Spinal cord (tissue), 10 donors: ENCODE measurements around the gene GGPS1. TPM values are rescaled to one million over a fixed set of nuclear protein-coding genes. Genes with fewer than 3 reads are reported as not detected.
"Not testable (repeated sequence)": the region's sequence is repeated elsewhere in the genome, so short reads cannot be mapped to it uniquely, and the experiment has no call there.

Experiments used
- DNase-seq, 6 donors: peaks; one replicate each; pipeline versions ENCODE4 v3.0.0 to v3.0.0-alpha.2; 2013 to 2015; ENCODE audit warnings: low spot score in 6 of 6, low read depth in 4 of 6
- H3K27ac ChIP-seq: one replicate; pipeline ENCODE4 v1.5.1; 2013; ENCODE audit warnings: low read depth, low read length, control low read depth
- H3K27me3 ChIP-seq: one replicate; pipeline ENCODE4 v1.6.1; 2013; ENCODE audit warnings: low read length; ENCODE audit not compliant: control insufficient read depth, insufficient read depth
- H3K36me3 ChIP-seq: one replicate; pipeline ENCODE4 v1.6.1; 2013; ENCODE audit warnings: low read length; ENCODE audit not compliant: control insufficient read depth, insufficient read depth
- H3K4me1 ChIP-seq: one replicate; pipeline ENCODE4 v1.6.1; 2013; ENCODE audit warnings: low read length; ENCODE audit not compliant: control insufficient read depth, insufficient read depth
- H3K4me3 ChIP-seq: one replicate; pipeline ENCODE4 v1.5.1; 2013; ENCODE audit warnings: low read depth, low read length, control low read depth
- H3K9me3 ChIP-seq: one replicate; pipeline ENCODE4 v1.6.1; 2013; ENCODE audit warnings: low read length; ENCODE audit not compliant: control insufficient read depth, insufficient read depth
- WGBS: methylation state at CpG from one replicate; pipeline ENCODE4 v1.1.5; 2013; ENCODE audit warnings: missing lambda C conversion rate; ENCODE audit not compliant: insufficient coverage; 5-methylcytosine and 5-hydroxymethylcytosine counted together
- polyA plus RNA-seq, 2 donors: library from polyadenylated mRNA; unstranded; fragments of 120-200 nt; gene quantifications; one replicate each; pipeline ENCODE4 v1.2.1, GENCODE V29; 2013; ENCODE audit not compliant: insufficient read length in 2 of 2
- total RNA-seq, 2 donors: library from RNA; depleted of rRNA in 1 of 2; stranded (reverse); fragments of 120-200 nt in 1 of 2; fragments of >200 nt in 1 of 2; gene quantifications; one replicate each; pipeline versions ENCODE4 v1.2.3 to v1.2.4, GENCODE V29; 2013 to 2014
- donor health status: healthy.

The GGPS1 gene
- total and polyA plus RNA-seq, 4 donors: 42.7 to 73.8 (median 56.0) TPM

DNA sequence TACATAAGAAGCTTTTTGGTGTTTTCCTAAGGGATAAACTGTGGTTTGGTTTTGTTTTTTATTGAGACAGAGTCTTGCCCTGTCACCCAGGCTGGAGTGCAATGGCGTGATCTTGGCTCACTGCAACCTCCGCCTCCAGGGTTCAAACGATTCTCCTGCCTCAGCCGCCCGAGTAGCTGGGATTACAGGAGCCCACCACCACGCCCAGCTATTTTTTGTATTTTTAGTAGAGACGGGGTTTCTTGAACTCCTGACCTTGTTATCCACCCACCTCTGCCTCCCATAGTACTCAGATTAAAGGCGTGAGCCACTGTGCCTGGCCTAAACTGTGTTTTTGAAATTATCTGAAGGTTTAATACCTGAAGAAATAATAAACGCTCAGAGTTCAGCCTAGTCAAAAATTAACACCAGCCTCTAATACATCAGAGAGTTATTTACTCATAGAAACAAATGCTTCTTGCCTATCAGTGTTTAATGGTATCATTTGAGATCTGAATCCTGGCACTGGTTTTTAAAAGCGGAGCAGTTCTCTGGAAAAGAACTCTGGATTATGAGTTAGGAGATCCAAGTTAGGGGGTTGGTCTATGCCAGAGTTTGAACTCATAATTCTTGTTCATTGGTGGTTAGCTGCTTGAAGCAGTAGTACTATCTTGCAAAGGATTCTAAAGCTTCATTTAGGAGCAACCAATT is 29.1 kb upstream of the GGPS1 start:
- WGBS: 92% methylated on average over 2 of the region's 10 CpGs
- DNase-seq: no peak
- Histone ChIP-seq H3K27me3 (no peaks in the 10 kb centered on the region), H3K36me3 (no peaks in the 10 kb centered on the region), H3K27ac (no peak overlapping the region), H3K9me3 (peaks cover 3% of the 10 kb centered on the region), H3K4me3 (no peak overlapping the region), H3K4me1 (no peaks in the 10 kb centered on the region)

DNA sequence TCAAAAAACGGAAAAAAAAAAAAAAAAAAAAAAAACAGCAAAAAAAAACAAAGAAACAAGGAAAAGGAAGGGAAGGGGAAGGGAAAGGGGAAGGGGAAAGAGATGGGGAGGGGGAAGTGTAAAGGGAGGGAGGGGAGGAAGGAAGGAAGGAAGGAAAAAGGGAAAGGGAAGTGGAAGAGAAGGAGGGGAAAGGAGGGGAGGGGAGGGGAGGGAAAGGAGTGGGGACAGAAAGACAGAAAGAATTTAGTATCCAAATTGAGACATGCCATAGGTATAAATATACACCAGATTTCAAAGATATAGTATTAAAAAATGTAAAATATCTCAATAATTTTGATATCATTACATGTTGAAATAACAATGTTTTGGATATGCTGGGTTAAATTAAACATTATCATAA is 26.2 kb upstream of the GGPS1 start:
- H3K27ac ChIP-seq: no peak overlapping the region
- no peaks in the 10 kb centered on the region for H3K4me1 ChIP-seq
- H3K9me3 ChIP-seq: no peaks in the 10 kb centered on the region
- DNase-seq: no peak
- H3K36me3 ChIP-seq: no peaks in the 10 kb centered on the region
- no peak overlapping the region for H3K4me3 ChIP-seq
- H3K27me3 ChIP-seq: no peaks in the 10 kb centered on the region
- no CpG with 5 or more reads among the region's 1 CpG for WGBS

DNA sequence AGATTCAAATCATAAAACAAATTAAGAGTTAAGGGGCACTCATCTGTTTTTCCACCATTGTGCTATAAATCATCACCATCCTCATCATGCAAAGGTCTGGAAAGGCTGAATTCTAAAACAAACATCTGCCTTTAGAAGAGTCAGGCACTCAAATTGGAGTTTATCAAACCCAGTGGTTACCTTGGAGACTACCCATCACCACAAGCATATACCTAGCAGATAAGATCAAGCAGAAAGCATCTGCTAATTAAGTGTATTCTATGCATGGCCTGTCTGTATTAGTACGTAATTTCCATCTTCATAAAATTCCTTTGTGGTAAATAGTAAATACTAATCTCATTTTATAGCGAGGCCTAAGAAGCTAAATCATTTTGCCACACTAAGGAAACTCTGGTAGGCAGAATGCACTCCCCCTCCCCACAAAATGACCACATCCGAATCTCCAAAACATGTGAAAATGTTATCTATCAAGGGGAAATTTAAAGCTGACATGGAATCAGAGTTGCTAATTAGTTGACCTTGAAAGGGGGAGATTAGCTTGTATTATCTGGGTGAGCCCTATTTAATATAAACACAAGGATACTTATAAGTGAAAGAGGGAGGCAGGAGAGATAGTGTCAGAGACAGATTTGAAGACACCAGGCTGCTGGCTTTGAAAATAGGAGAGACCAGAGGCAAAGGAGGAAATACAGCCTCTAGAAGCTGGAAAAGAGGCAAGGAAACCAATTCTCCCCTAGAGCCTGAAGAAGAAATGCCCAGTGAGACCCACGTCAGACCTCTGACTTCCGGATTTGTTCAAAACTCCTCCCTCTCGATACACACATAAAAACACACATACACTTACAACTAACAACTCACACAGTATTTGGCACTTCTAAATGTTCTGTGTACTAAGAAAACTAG is 23.6 kb upstream of the GGPS1 start:
- Histone ChIP-seq H3K4me3 (no peak overlapping the region), H3K9me3 (no peaks in the 10 kb centered on the region), H3K27me3 (no peaks in the 10 kb centered on the region), H3K36me3 (no peaks in the 10 kb centered on the region), H3K27ac (no peak overlapping the region), H3K4me1 (peaks cover 4% of the 10 kb centered on the region)
- no CpG with 5 or more reads among the region's 6 CpGs for WGBS
- no peak for DNase-seq

DNA sequence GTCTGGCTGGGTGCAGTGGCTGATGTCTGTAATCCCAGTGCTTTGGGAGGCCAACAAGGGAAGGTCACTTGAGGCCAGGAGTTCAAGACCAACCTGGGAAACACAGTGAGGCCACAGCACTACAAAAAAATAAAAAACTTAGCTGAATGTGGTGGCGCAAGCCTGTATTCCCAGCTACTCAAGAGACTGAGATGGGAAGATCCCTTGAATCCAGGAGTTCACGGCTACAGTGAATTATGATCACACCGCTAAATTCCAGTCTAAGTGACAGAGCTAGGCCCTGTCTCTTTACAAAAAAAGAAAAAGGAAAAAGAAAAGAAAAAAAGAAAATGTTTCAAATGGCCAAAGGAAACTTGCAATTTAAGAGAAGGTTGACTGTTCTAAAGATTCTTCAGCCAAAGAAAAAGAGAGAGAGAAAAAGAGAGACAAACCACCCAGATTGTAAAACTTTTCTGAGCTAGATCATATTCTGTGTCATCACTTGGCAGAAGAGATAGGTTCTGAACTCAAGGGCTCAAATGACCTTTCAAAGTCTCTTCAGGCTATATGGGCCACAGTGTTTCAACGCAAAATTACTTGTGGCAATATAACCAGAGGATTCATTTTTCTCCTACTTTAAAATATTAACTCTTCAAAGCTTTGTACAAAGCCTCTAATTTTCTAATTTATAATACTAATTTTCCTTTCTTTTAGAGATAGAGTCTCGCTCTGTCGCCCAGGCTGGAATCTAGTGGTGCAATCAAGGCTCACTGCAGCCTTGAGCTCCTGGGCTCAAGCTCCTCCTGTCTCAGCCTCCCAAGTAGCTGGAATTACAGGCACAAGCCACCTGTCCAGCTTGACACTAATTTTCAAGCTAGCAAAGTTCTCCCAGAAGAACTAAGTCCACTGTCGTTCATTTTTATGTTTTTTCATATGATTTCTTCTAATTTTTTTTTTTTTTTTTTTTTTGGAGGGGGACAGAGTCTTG is 20.9 kb upstream of the GGPS1 start:
- Histone ChIP-seq H3K4me1 (peaks cover 4% of the 10 kb centered on the region), H3K36me3 (no peaks in the 10 kb centered on the region), H3K27ac (no peak overlapping the region), H3K9me3 (no peaks in the 10 kb centered on the region), H3K4me3 (no peak overlapping the region), H3K27me3 (no peaks in the 10 kb centered on the region)
- DNase-seq: no peak
- 94% methylated on average over 2 of the region's 7 CpGs for WGBS

DNA sequence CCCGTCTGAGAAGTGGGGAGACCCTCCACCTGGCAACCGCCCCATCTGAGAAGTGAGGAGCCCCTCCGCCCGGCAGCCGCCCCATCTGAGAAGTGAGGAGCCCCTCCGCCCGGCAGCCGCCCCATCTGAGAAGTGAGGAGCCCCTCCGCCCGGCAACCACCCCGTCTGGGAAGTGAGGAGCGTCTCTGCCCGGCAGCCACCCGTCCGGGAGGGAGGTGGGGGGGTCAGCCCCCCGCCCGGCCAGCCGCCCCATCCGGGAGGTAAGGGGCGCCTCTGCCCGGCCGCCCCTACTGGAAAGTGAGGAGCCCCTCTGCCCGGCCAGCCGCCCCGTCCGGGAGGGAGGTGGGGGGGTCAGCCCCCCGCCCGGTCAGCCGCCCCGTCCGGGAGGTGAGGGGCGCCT is 19.2 kb upstream of the GGPS1 start:
- H3K9me3 ChIP-seq, H3K27me3 ChIP-seq, H3K4me3 ChIP-seq, H3K4me1 ChIP-seq, H3K36me3 ChIP-seq, DNase-seq, H3K27ac ChIP-seq: not testable (repeated sequence)
- WGBS: 100% methylated on average over 4 of the region's 32 CpGs

DNA sequence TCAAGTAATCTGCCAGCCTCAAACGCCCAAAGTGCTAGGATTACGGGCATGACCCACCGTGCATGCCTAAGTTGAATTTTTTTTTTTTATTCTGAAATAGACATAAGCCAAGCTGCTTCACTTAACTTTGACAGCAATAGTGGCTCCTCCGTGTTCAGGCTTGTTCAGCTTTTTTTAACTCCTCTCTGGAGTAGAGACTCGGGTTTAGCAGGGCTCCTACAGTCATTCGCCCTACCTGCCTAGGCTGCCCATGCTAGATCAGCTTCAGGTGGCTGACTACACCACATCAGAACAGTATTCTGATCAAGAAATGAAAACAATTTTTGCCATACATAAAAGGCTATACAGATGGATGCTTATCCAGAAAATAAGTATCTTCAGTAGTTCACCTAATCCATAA is 15.1 kb upstream of the GGPS1 start:
- DNase-seq: no peak
- WGBS: 72% methylated on average over 6 of the region's 6 CpGs
- H3K36me3 ChIP-seq: no peaks in the 10 kb centered on the region
- no peaks in the 10 kb centered on the region for H3K27me3 ChIP-seq
- H3K4me1 ChIP-seq: no peaks in the 10 kb centered on the region
- no peak overlapping the region for H3K4me3 ChIP-seq
- H3K27ac ChIP-seq: no peak overlapping the region
- no peaks in the 10 kb centered on the region for H3K9me3 ChIP-seq

DNA sequence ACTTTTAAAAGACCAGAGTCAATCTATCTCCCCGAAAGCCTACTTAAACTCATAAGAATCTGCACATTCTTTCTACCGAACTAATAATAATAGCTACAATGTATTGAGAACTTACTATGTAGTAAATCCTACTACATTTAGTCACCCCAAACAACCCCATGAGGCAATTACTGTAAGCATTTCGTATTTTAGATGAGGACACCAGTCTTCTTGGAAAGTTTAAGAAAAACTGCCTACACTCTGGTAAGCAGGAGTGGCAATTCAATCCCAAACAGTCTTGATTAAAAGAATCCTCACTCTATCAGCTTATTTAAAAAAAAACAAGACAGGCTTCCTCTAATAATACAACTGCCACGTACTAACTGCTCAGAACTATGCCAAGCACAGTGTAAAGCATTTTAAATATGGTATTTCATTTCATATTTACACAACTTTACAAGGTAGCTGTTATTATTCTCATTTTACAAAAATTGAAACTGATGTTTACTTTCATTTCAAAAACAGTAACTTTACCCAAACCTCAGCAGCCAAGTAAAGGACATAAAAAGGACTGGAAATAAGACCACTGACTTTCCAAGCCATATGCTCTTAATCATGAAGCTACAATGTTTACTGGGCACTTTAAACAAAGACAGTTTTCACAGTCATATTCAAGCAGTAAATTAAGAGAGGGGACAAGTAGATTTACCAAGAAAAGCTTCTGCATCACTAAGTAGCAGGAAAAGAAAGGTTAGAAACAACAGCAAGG is 14.3 kb upstream of the GGPS1 start:
- no CpG with 5 or more reads among the region's 4 CpGs for WGBS
- Histone ChIP-seq H3K4me3 (no peak overlapping the region), H3K36me3 (peaks cover 2% of the 10 kb centered on the region), H3K4me1 (no peaks in the 10 kb centered on the region), H3K27me3 (no peaks in the 10 kb centered on the region), H3K27ac (no peak overlapping the region), H3K9me3 (no peaks in the 10 kb centered on the region)
- DNase-seq: no peak

DNA sequence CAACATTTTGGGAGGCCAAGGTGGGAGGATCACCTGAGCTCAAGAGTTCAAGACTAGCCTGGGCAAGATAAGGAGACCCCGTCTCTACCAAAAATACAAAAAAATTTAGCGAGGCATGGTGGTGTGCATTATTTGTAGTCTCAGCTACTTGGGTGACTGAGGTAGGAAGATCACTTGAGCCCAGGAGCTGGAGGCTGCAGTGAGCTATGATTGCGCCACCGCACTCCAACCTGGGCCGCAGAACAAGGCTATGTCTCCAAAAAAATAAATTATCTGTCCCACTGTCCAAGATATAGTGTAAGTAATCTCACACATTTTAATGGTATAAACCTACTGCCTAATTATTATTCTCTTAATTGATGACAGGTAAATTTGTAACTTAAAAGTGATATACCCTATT is 13.2 kb upstream of the GGPS1 start:
- Histone ChIP-seq H3K4me3 (no peak overlapping the region), H3K27me3 (no peaks in the 10 kb centered on the region), H3K9me3 (no peaks in the 10 kb centered on the region), H3K36me3 (peaks cover 10% of the 10 kb centered on the region), H3K4me1 (no peaks in the 10 kb centered on the region), H3K27ac (no peak overlapping the region)
- DNase-seq: no peak
- WGBS: no CpG with 5 or more reads among the region's 5 CpGs

DNA sequence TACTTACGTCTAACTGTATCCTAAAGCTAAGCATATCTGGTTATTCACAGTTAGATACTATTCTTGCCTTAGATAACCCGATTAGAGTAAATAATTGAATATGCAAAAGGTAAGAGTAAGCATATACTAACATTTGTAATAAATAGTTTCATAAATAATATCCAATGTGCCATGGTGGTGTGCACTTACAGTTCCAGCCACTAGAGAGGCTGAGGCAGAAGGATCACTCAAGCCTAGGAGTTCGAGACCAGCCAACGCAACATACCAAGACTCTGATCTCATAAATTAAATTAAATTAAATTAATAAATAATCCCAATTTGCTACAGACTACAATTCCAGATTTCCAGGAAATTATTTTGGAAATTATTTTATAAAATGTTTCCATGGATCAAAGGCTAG is 12.6 kb upstream of the GGPS1 start:
- peaks cover 11% of the 10 kb centered on the region for H3K36me3 ChIP-seq
- H3K4me3 ChIP-seq: no peak overlapping the region
- no peaks in the 10 kb centered on the region for H3K9me3 ChIP-seq
- no peak for DNase-seq
- no CpG with 5 or more reads among the region's 4 CpGs for WGBS
- no peak overlapping the region for H3K27ac ChIP-seq
- no peaks in the 10 kb centered on the region for H3K27me3 ChIP-seq
- no peaks in the 10 kb centered on the region for H3K4me1 ChIP-seq
